Measurements from ENCODE around the gene TAC3. TPM values are rescaled to one million over a fixed set of nuclear protein-coding genes. Genes with fewer than 3 reads are reported as not detected.
"Not testable (repeated sequence)": the region's sequence is repeated elsewhere in the genome, so short reads cannot be mapped to it uniquely, and the experiment has no call there.

TAC3 gene
- total RNA-seq, 1 donor from 2014 or later: not detected

- intact Hi-C loops (cut with DNase I): no loop called here
Measured at GRCh38 chr12:56989861-56990610, 26.3 kb downstream of the TAC3 start.

DNA sequence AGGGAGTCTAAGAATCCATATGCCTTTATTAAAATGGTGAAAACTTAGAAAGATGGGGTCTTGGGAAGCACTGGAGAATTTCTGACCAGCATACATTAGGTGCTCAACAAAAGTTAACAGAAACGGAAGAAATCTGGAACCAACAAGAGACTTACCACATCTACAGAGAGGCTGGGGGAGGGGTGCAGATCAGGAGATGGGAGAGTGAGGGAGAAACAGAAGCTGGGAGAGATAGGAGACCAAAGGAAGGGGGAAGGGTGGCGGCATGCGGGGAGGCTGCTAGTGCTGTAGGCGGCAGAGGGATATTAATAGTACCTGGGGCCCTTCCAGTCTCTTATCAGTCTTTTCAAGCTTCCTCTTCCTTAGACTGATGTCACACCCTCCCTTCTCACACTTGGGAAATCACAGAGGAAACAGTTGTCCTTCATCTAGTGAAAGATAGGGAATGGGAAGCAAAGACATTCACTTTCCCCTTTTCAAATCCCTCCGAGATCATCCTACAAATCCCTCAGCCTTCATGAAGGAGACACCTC lies 28.1 kb downstream of the TAC3 start:
- H3K27me3 ChIP-seq: no peaks in the 10 kb centered on the region
- TF ChIP-seq CTCF (IDR thresholded peaks at IDR 0.05): no peak
- DNase-seq (ENCODE audit: low spot score in 2 of 2): no peak
- no peaks in the 10 kb centered on the region for H3K9me3 ChIP-seq
- intact Hi-C loops (cut with DNase I): no loop called here
- H3K4me1 ChIP-seq: no peaks in the 10 kb centered on the region
- no peaks in the 10 kb centered on the region for H3K36me3 ChIP-seq
- H3K4me3 ChIP-seq: no peak overlapping the region
- H3K27ac ChIP-seq: no peak overlapping the region

More at GRCh38 chr12:56989861-56990610, 26.3 kb downstream of the TAC3 start:
- no peak for DNase-seq (ENCODE audit: low spot score in 2 of 2)
- no peaks in the 10 kb centered on the region for H3K27me3 ChIP-seq
- H3K4me1 ChIP-seq: no peaks in the 10 kb centered on the region
- H3K27ac ChIP-seq: no peak overlapping the region
- H3K36me3 ChIP-seq: no peaks in the 10 kb centered on the region
- TF ChIP-seq CTCF (IDR thresholded peaks at IDR 0.05): no peak
- H3K9me3 ChIP-seq: no peaks in the 10 kb centered on the region
- H3K4me3 ChIP-seq: no peak overlapping the region

DNA sequence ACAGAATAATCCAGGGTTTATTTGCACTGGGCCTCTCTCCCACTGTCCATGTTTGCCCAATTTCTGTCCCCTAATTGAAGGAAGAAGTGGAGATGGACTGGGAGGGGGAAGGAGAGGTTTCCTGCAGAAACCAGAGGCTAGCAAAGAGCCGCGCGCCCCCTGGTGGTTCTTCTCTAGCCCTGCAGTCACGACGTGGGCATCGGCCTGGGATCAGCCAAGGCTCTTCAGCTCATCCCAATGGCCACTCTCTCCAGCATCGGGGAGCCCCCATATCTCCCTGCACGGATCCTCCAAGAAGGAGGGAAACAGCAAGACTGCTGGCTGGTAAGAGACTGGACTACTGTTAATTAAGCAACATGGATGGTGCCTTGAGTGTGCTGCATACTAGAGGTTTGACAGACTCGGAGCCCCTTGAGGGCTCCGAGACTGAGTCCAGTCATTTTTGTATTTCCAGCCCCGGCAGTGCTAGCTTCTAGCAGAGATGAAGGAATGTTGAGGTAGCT lies 28.7 kb downstream of the TAC3 start:
- peak in 1 of 2 donors; percentile 80 for DNase-seq (ENCODE audit: low spot score in 2 of 2)
- Histone ChIP-seq H3K9me3 (no peaks in the 10 kb centered on the region), H3K27ac (no peak overlapping the region), H3K4me1 (no peaks in the 10 kb centered on the region), H3K27me3 (no peaks in the 10 kb centered on the region), H3K36me3 (no peaks in the 10 kb centered on the region), H3K4me3 (no peak overlapping the region)
- peak; percentile 87 to 91 (median 90) for TF ChIP-seq CTCF (IDR thresholded peaks at IDR 0.05)
- intact Hi-C loops (cut with DNase I): loop anchor here (1.0 kb wide), 1 partner anchor 230 kb away; no protein-coding TSS in a partner anchor

DNA sequence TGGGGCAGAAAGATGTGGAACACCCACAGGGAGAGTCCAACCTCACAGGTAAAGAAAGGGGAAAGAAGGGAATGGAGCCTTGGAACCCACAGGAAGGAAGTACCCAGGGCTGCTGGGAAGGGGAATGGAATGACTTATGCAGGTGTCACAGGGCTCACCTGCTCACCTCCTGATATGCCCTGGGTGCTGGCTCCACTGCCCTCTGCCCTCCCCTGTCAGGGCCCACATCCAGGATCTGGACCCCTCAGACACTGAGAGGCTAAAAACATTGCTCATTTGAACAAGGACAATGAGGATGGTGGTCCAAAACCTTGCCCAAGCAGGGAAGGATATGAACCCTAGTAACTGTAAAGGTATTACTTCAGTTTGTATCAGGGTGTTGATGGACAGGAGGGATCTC lies 29.3 kb downstream of the TAC3 start:
- no peaks in the 10 kb centered on the region for H3K9me3 ChIP-seq
- no peaks in the 10 kb centered on the region for H3K27me3 ChIP-seq
- H3K4me3 ChIP-seq: no peak overlapping the region
- no peak overlapping the region for H3K27ac ChIP-seq
- intact Hi-C loops (cut with DNase I): loop anchor here (1.0 kb wide), 1 partner anchor 230 kb away; no protein-coding TSS in a partner anchor
- no peak for DNase-seq (ENCODE audit: low spot score in 2 of 2)
- H3K36me3 ChIP-seq: no peaks in the 10 kb centered on the region
- no peak for TF ChIP-seq CTCF (IDR thresholded peaks at IDR 0.05)
- H3K4me1 ChIP-seq: no peaks in the 10 kb centered on the region

GRCh38 chr12:56985714-56986113 lies 30.6 kb downstream of the TAC3 start:
- H3K27me3 ChIP-seq; DNase-seq (ENCODE audit: low spot score in 2 of 2); H3K36me3 ChIP-seq; intact Hi-C loops (cut with DNase I); H3K4me3 ChIP-seq; H3K9me3 ChIP-seq; H3K27ac ChIP-seq; H3K4me1 ChIP-seq: not testable (repeated sequence)

GRCh38 chr12:56983386-56983785 lies 32.9 kb downstream of the TAC3 start:
- Histone ChIP-seq H3K9me3 (no peaks in the 10 kb centered on the region), H3K4me3 (no peak overlapping the region), H3K4me1 (no peaks in the 10 kb centered on the region), H3K36me3 (no peaks in the 10 kb centered on the region), H3K27ac (no peak overlapping the region), H3K27me3 (no peaks in the 10 kb centered on the region)
- no peak for DNase-seq (ENCODE audit: low spot score in 2 of 2)
- intact Hi-C loops (cut with DNase I): no loop called here
- TF ChIP-seq CTCF (IDR thresholded peaks at IDR 0.05): no peak

GRCh38 chr12:56982578-56983236 lies 33.6 kb downstream of the TAC3 start:
- DNase-seq (ENCODE audit: low spot score in 2 of 2); H3K9me3 ChIP-seq; intact Hi-C loops (cut with DNase I): not testable (repeated sequence)

More at GRCh38 chr12:56982578-56983236, 33.6 kb downstream of the TAC3 start:
- H3K4me3 ChIP-seq, H3K36me3 ChIP-seq, H3K4me1 ChIP-seq, H3K27ac ChIP-seq, H3K27me3 ChIP-seq: not testable (repeated sequence)

Measured in ascending aorta (tissue), 2 donors.